Prostate gland (tissue), 2 donors: Measurements from ENCODE around the gene ADAP2.
A peak's percentile ranks its signal among the peaks of the same experiment; 100 is the strongest.

Experiments used
- CTCF ChIP-seq, 4 experiments: fragments of 200-600 bp in 2 of 4; fragments of 450-650 bp in 2 of 4; sonication (generic) in 2 of 4; IDR thresholded peaks; 1 replicate in 3 of 4; 2 replicates in 1 of 4; pipeline ENCODE4 v1.5.1; 2016 to 2019; ENCODE audit warnings: antibody characterized with exemption in 4 of 4, mild to moderate bottlenecking in 2 of 4, moderate library complexity in 2 of 4
- POLR2A ChIP-seq: fragments of 450-650 bp; IDR thresholded peaks from one replicate; pipeline ENCODE4 v1.6.1; 2016; ENCODE audit warnings: antibody characterized with exemption, mild to moderate bottlenecking
- POLR2AphosphoS5 ChIP-seq: sonication (generic); formaldehyde crosslinking; IDR thresholded peaks from one replicate; pipeline ENCODE4 v1.6.1; 2017; ENCODE audit warnings: antibody characterized with exemption

- TF ChIP-seq CTCF (IDR thresholded peaks at IDR 0.05), result peak in 2 of 4 experiments; percentile 24
- peak; percentile 34 for TF ChIP-seq POLR2A
- peak; percentile 91 for TF ChIP-seq POLR2AphosphoS5
Measured at GRCh38 chr17:30906101-30906911, 15.4 kb upstream of the ADAP2 start, which contains the start of gene TEFM.
